Measurements from ENCODE around the gene CHST11. TPM values are rescaled to one million over a fixed set of nuclear protein-coding genes. Genes with fewer than 3 reads are reported as not detected.

Gene CHST11
- total RNA-seq, 1 donor = 8.2 TPM

GRCh38 chr12:104419717-104420116, 37.0 kb upstream of the CHST11 start:
- DNase-seq (ENCODE audit: low read depth) = no peak
- H3K4me3 ChIP-seq (ENCODE audit: low read depth, low read length) = no peak overlapping the region
- TF ChIP-seq, protein P1, sequence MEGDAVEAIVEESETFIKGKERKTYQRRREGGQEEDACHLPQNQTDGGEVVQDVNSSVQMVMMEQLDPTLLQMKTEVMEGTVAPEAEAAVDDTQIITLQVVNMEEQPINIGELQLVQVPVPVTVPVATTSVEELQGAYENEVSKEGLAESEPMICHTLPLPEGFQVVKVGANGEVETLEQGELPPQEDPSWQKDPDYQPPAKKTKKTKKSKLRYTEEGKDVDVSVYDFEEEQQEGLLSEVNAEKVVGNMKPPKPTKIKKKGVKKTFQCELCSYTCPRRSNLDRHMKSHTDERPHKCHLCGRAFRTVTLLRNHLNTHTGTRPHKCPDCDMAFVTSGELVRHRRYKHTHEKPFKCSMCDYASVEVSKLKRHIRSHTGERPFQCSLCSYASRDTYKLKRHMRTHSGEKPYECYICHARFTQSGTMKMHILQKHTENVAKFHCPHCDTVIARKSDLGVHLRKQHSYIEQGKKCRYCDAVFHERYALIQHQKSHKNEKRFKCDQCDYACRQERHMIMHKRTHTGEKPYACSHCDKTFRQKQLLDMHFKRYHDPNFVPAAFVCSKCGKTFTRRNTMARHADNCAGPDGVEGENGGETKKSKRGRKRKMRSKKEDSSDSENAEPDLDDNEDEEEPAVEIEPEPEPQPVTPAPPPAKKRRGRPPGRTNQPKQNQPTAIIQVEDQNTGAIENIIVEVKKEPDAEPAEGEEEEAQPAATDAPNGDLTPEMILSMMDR (IDR thresholded peaks at IDR 0.05; ENCODE audit: insufficient read depth, low read depth, low read length) = no peak

DNA sequence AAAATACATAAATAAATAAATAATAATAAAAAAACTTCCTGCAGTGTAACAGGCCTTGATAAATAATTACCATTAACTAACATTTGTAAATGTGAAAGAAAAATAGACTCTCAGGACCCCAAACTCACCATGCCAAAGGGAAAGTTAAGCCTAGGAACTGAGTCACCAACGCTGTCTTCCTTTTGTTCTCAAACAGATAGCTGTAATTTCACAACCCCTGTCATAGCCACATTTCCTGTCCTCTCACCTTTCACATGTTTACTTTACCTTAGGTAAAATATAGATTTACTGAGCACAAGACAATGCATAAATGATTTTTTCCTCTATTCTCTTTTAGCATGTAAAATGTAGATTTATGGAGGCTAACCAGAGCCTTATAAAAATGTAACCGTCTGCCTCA, 35.9 kb upstream of the CHST11 start:
- no peak for DNase-seq (ENCODE audit: low read depth)
- no peak overlapping the region for H3K4me3 ChIP-seq (ENCODE audit: low read depth, low read length)
- TF ChIP-seq, protein P1 (IDR thresholded peaks at IDR 0.05; ENCODE audit: insufficient read depth, low read depth, low read length) = no peak

DNA sequence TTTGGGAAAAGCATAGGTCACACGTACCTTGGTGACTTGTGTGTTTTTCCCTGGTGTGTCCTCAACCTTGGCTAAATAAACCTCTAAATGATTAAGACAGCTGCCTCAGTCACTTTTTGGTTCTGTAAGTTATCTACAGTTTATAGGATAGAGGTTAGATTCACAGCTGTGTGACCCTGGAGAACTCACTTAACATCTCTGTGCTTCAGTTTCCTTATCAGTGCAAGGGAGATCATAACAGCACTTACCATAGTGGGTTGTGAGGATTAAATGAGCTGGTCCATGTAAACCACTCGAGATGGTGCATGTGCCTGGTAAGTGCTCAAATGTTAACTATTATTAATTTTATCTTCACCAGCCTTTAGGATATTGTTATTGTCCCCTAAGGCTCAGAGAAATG, 35.4 kb upstream of the CHST11 start:
- TF ChIP-seq, protein P1 (IDR thresholded peaks at IDR 0.05; ENCODE audit: insufficient read depth, low read depth, low read length) = no peak
- H3K4me3 ChIP-seq (ENCODE audit: low read depth, low read length) = no peak overlapping the region
- no peak for DNase-seq (ENCODE audit: low read depth)

DNA sequence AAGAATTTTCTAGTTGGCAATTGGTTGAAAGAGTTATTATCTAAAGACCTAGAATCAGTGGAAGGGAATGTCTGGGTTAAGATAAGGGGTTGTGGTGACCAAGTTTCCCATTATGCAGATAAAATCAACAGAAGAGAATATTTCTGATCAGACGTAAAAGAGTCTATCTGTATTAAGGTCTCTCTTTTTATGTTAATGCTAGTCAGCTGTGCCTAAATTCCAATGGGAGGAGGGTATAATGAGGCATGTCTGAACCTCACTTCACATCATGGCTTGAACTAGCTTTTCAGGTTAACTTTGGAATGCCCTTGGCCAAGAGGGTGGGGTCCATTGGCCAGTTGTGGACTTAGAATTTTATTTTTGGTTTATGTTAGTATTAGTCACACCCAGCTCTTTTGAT, 34.3 kb upstream of the CHST11 start:
- peak; percentile 5 for DNase-seq (ENCODE audit: low read depth)
- no peak overlapping the region for H3K4me3 ChIP-seq (ENCODE audit: low read depth, low read length)
- TF ChIP-seq, protein P1 (IDR thresholded peaks at IDR 0.05; ENCODE audit: insufficient read depth, low read depth, low read length) = no peak

DNA sequence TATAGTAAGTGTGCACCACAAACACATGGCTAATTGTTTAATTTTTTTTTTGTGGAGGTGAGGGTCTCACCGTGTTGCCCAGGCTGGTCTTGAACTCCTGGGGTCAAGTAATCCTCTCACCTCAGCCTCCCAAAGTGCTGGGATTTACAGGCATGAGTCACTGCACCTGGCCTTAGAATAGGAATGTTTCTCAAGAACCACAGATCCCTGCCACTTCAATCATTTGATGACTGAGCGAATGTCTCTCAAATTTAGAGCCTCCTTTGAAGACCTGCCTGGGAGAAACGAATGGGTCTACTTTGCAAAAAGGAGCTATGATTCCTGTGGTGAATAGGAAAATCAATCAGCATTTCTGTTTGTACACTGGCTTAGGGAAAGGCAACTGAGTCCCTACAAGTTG, 33.5 kb upstream of the CHST11 start:
- no peak for DNase-seq (ENCODE audit: low read depth)
- H3K4me3 ChIP-seq (ENCODE audit: low read depth, low read length) = no peak overlapping the region
- TF ChIP-seq, protein P1 (IDR thresholded peaks at IDR 0.05; ENCODE audit: insufficient read depth, low read depth, low read length) = no peak

GRCh38 chr12:104423809-104424208, 32.9 kb upstream of the CHST11 start:
- DNase-seq (ENCODE audit: low read depth) = no peak
- H3K4me3 ChIP-seq (ENCODE audit: low read depth, low read length) = no peak overlapping the region
- TF ChIP-seq, protein P1 (IDR thresholded peaks at IDR 0.05; ENCODE audit: insufficient read depth, low read depth, low read length) = no peak

GRCh38 chr12:104424955-104425354, 31.8 kb upstream of the CHST11 start:
- H3K4me3 ChIP-seq (ENCODE audit: low read depth, low read length) = no peak overlapping the region
- no peak for DNase-seq (ENCODE audit: low read depth)
- TF ChIP-seq, protein P1 (IDR thresholded peaks at IDR 0.05; ENCODE audit: insufficient read depth, low read depth, low read length) = no peak

Measured in fibroblast of villous mesenchyme (primary cell).